Stimulated activated CD4-positive, alpha-beta T cell treated with anti-CD3 and anti-CD28 coated beads, Interleukin-4, amount 100 ng/mL, for 24 hours (primary cell): ENCODE data around the gene TEPSIN.

Experiments
- DNase-seq: peaks from one replicate; pipeline ENCODE4 v3.0.0-alpha.2; 2020

Gene TEPSIN

GRCh38 chr17:81195941-81196495 is 42.8 kb downstream of the TEPSIN start:
- DNase-seq: no peak

- no peak for DNase-seq
Measured at GRCh38 chr17:81194941-81195901, 43.6 kb downstream of the TEPSIN start.

GRCh38 chr17:81194225-81194760 is 44.6 kb downstream of the TEPSIN start:
- no peak for DNase-seq

GRCh38 chr17:81193470-81194224 is 45.2 kb downstream of the TEPSIN start:
- no peak for DNase-seq

- DNase-seq: no peak
Measured at GRCh38 chr17:81193051-81193410, 45.8 kb downstream of the TEPSIN start.

GRCh38 chr17:81192386-81193050 is 46.3 kb downstream of the TEPSIN start:
- no peak for DNase-seq

GRCh38 chr17:81191646-81192045 is 47.2 kb downstream of the TEPSIN start:
- DNase-seq: no peak

- no peak for DNase-seq
Measured at GRCh38 chr17:81191116-81191515, 47.7 kb downstream of the TEPSIN start.

GRCh38 chr17:81190591-81190990 is 48.3 kb downstream of the TEPSIN start:
- no peak for DNase-seq

- DNase-seq: no peak
Measured at GRCh38 chr17:81189670-81190530, 49.0 kb downstream of the TEPSIN start.

- DNase-seq: no peak
Measured at GRCh38 chr17:81189016-81189415, 49.8 kb downstream of the TEPSIN start.

GRCh38 chr17:81188491-81188840 is 50.4 kb downstream of the TEPSIN start:
- no peak for DNase-seq

- no peak for DNase-seq
Measured at GRCh38 chr17:81187586-81188490, 51.0 kb downstream of the TEPSIN start.

- no peak for DNase-seq
Measured at GRCh38 chr17:81187120-81187519, 51.7 kb downstream of the TEPSIN start.

GRCh38 chr17:81186203-81186602 is 52.7 kb downstream of the TEPSIN start:
- DNase-seq: no peak

- DNase-seq: no peak
Measured at GRCh38 chr17:81184555-81184954, 54.3 kb downstream of the TEPSIN start.

- DNase-seq: no peak
Measured at GRCh38 chr17:81183807-81184206, 55.0 kb downstream of the TEPSIN start.

- DNase-seq: no peak
Measured at GRCh38 chr17:81183316-81183715, 55.5 kb downstream of the TEPSIN start.

- DNase-seq: no peak
Measured at GRCh38 chr17:81182596-81182995, 56.3 kb downstream of the TEPSIN start.

- DNase-seq: no peak
Measured at GRCh38 chr17:81181811-81182185, 57.1 kb downstream of the TEPSIN start.
